Kidney epithelial cell (primary cell): ENCODE measurements around the gene PDE3A. TPM values are rescaled to one million over a fixed set of nuclear protein-coding genes. Genes with fewer than 3 reads are reported as not detected.
A peak's percentile ranks its signal among the peaks of the same experiment; 100 is the strongest.

Experiments
- DNase-seq: peaks from one replicate; pipeline ENCODE4 v3.0.0-alpha.2; 2010; ENCODE audit warnings: low read depth
- H3K27me3 ChIP-seq: 2 replicates; pipeline ENCODE4 v1.6.0; 2011; ENCODE audit warnings: low read length; ENCODE audit not compliant: control insufficient read depth, insufficient read depth
- H3K36me3 ChIP-seq: 2 replicates; pipeline ENCODE4 v1.5.1; 2011; ENCODE audit warnings: low read length; ENCODE audit not compliant: control insufficient read depth, insufficient read depth
- H3K4me3 ChIP-seq: 2 replicates; pipeline ENCODE4 v1.5.1; 2011; ENCODE audit warnings: low read depth, mild to moderate bottlenecking, control low read depth, low read length
- CTCF ChIP-seq: IDR thresholded peaks from 2 replicates; pipeline ENCODE4 v1.5.1; 2011; ENCODE audit warnings: mild to moderate bottlenecking, moderate library complexity, low read length, control low read depth, inconsistent platforms; ENCODE audit not compliant: insufficient read depth, poor library complexity, severe bottlenecking
- total RNA-seq: library from RNA; depleted of rRNA; stranded (reverse); fragments of >200 nt; gene quantifications from 2 replicates; pipeline ENCODE4 v1.2.3, GENCODE V29; 2015

Gene PDE3A
- total RNA-seq, 1 donor from 2014 or later, result 1.8 TPM

- no peak for DNase-seq
- H3K27me3 ChIP-seq, result no peaks in the 10 kb centered on the region
- H3K4me3 ChIP-seq, result no peak overlapping the region
- TF ChIP-seq CTCF, result no peak
- no peaks in the 10 kb centered on the region for H3K36me3 ChIP-seq
These were observed 263.4 kb downstream of the PDE3A start for GRCh38 chr12:20631711-20632110.

- TF ChIP-seq CTCF, result no peak
- Histone ChIP-seq H3K27me3 (no peaks in the 10 kb centered on the region), H3K36me3 (no peaks in the 10 kb centered on the region), H3K4me3 (no peak overlapping the region)
- DNase-seq, result no peak
These were observed 272.8 kb downstream of the PDE3A start for GRCh38 chr12:20641106-20641505.

DNA sequence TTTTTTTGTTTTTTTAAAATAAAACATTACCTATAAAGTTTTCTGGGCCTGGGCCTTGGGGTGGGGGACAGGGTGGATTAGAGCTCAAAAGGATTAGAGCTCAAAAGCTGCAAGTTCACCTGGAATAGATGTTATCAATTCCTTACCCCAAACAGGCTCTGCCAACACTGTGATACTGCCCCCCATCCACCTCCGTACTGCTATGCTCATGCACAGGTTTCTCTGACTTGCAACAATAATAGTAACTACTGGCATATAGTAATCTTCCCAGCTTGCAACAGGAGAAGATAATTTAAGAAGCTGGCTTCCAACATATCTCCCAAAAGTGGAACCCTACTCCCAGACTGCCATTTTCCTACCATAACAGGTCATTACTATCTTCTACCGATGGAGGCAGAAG is 275.5 kb downstream of the PDE3A start:
- no peaks in the 10 kb centered on the region for H3K27me3 ChIP-seq
- no peak for TF ChIP-seq CTCF
- DNase-seq, result no peak

DNA sequence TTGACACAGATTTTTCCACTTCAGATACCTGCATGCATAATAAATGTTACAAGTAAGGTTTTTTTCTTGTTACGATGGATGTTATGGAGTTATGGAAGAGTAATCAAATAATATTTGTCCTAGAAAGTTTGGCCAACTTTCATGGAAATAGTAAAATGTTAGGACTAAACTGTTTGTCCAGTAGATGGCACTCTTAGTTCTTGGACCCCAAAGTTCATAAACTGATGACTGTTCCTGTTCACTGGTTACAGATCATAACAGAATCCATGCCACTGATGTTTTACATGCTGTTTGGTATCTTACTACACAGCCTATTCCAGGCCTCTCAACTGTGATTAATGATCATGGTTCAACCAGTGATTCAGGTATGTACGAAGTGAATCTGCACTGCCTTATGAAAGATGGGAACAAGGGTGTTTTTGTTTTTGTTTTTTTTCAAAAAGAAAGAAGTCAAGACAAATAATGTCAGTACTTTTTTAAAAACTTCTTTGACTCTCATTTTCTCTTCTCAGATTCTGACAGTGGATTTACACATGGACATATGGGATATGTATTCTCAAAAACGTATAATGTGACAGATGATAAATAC is 278.0 kb downstream of the PDE3A start:
- H3K36me3 ChIP-seq, result no peaks in the 10 kb centered on the region
- no peak for DNase-seq

More for the DNA sequence above, 275.5 kb downstream of the PDE3A start:
- Histone ChIP-seq H3K4me3 (no peak overlapping the region), H3K36me3 (no peaks in the 10 kb centered on the region)

DNA sequence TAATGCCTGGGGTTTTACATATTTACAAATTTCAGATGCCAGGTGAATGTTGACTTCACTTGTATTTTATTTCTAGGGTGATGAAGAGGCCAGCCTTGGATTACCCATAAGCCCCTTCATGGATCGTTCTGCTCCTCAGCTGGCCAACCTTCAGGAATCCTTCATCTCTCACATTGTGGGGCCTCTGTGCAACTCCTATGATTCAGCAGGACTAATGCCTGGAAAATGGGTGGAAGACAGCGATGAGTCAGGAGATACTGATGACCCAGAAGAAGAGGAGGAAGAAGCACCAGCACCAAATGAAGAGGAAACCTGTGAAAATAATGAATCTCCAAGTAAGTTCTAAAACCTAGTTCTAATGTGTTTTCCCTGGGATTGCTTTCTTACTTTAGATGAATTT is 285.5 kb downstream of the PDE3A start:
- no peak for DNase-seq
- no peak overlapping the region for H3K4me3 ChIP-seq
- no peaks in the 10 kb centered on the region for H3K36me3 ChIP-seq
- H3K27me3 ChIP-seq, result no peaks in the 10 kb centered on the region
- no peak for TF ChIP-seq CTCF

More for the DNA sequence above, 278.0 kb downstream of the PDE3A start:
- Histone ChIP-seq H3K4me3 (no peak overlapping the region), H3K27me3 (no peaks in the 10 kb centered on the region)
- peak; percentile 58 for TF ChIP-seq CTCF

- H3K27me3 ChIP-seq, result no peaks in the 10 kb centered on the region
- no peak overlapping the region for H3K4me3 ChIP-seq
- no peaks in the 10 kb centered on the region for H3K36me3 ChIP-seq
- DNase-seq, result no peak
- no peak for TF ChIP-seq CTCF
These were observed 288.3 kb downstream of the PDE3A start for GRCh38 chr12:20656600-20656999.
